Stomach (tissue), 9 donors: ENCODE data around the gene RNF130. TPM values are rescaled to one million over a fixed set of nuclear protein-coding genes. Genes with fewer than 3 reads are reported as not detected.

Experiments
- DNase-seq, 2 donors: peaks; one replicate each; pipeline versions ENCODE4 v3.0.0 to v3.0.0-alpha.2; 2013 to 2019
- H3K27ac ChIP-seq, 5 donors: fragments of 200-600 bp in 4 of 5; sonication (generic) in 4 of 5; one replicate each; pipeline ENCODE4 v1.5.1; 2013 to 2019; ENCODE audit warnings: mild to moderate bottlenecking in 1 of 5, moderate library complexity in 1 of 5
- H3K27me3 ChIP-seq, 3 donors: fragments of 200-600 bp; sonication (generic); one replicate each; pipeline ENCODE4 v1.5.1; 2017 to 2019; ENCODE audit warnings: mixed run types in 1 of 3
- H3K36me3 ChIP-seq, 4 donors: fragments of 200-600 bp; sonication (generic); 1 replicate in 3 of 4; 2 replicates in 1 of 4; pipeline ENCODE4 v1.5.1; 2016 to 2019
- H3K4me1 ChIP-seq, 4 donors: fragments of 200-600 bp; sonication (generic); one replicate each; pipeline ENCODE4 v1.5.1; 2016 to 2019
- H3K4me3 ChIP-seq, 4 donors: fragments of 200-600 bp; sonication (generic) in 3 of 4; one replicate each; pipeline ENCODE4 v1.5.1; 2016 to 2019; ENCODE audit warnings: mild to moderate bottlenecking in 1 of 4
- H3K9me3 ChIP-seq, 4 donors: fragments of 200-600 bp; sonication (generic); one replicate each; pipeline ENCODE4 v1.5.1; 2016 to 2019
- EP300 ChIP-seq: sonication (generic); formaldehyde crosslinking; IDR thresholded peaks from one replicate; pipeline ENCODE4 v1.6.1; 2017; ENCODE audit warnings: antibody characterized with exemption
- POLR2A ChIP-seq, 4 donors: fragments of 450-650 bp; IDR thresholded peaks; one replicate each; pipeline ENCODE4 v1.6.1; 2016; ENCODE audit warnings: antibody characterized with exemption in 4 of 4, control low read depth in 2 of 4, mild to moderate bottlenecking in 1 of 4, moderate library complexity in 1 of 4
- POLR2AphosphoS5 ChIP-seq, 3 donors: sonication (generic); formaldehyde crosslinking; IDR thresholded peaks; one replicate each; pipeline ENCODE4 v1.6.1; 2016; ENCODE audit warnings: antibody characterized with exemption in 3 of 3
- WGBS, 5 donors: extraction: QIAGEN DNeasy Blood & Tissue Kit in 3 of 5; methylation state at CpG; one replicate each; pipeline versions ENCODE4 v1.1.5 to v1.1.7; 2013 to 2018; 5-methylcytosine and 5-hydroxymethylcytosine counted together
- intact Hi-C: fragments of 100-400 bp; cut with DNase I; formaldehyde crosslinking; loops from one replicate; pipeline ENCODE4 v1.15.1; 2023; ENCODE audit warnings: low total_unique reads
- polyA plus RNA-seq, 3 donors: library from polyadenylated mRNA; stranded (reverse); fragments of 200-250 nt; gene quantifications; one replicate each; pipeline ENCODE4 v1.2.3, GENCODE V29; 2013
- total RNA-seq, 5 donors: library from RNA; depleted of rRNA; stranded (reverse); fragments of >200 nt; gene quantifications; one replicate each; pipeline versions ENCODE4 v1.1.0 to v1.2.3, GENCODE V29; 2014 to 2016
- TF ChIP-seq, protein P1 (sequence below), 7 experiments: fragments of 450-650 bp in 4 of 7; fragments of 200-600 bp in 3 of 7; sonication (generic) in 3 of 7; IDR thresholded peaks; one replicate each; pipeline ENCODE4 v1.5.1; 2016 to 2019; ENCODE audit warnings: antibody characterized with exemption in 7 of 7, control low read depth in 2 of 7, mild to moderate bottlenecking in 1 of 7
- donor health status: healthy with polysubstance abuse.
- donor health status: Bipolar disorder and iron deficiency.
- donor health status: healthy.

Gene RNF130
- total and polyA plus RNA-seq, 8 donors = 27.0 to 87.8 (median 56.1) TPM

DNA sequence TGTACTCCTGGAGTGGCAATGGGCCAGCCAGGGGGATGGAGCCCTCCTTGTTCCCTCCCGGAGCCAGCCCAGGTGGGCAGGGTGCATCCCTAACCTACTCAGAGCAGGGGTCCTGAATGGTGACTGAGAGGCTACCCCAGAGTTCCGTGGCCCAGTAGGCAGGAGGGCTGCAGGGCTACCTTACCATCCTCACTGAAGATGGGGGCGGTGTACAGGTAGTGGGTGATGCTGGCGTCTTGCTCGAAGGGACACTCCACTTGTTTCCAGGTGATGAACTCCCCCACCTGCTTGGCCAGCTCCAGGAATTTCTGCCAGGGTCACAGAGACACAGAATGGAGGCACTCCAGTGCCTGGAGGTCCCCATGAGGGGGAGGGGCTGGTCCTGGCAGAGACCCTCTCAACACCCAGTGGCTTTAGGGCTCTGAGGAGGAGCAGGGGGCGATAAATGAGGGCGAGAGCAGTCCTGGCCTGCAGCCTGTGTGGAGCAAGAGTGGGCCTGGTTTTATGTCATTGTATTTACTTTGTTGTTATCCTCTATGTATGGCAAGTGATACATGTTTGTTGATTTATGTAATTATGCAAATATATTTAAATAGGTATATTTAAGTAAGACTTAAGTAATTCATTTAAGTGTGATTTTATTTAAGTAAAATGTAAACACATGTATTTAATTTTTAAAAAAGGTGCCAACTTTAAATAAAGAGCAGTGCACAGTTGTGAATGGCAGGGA is 39.9 kb upstream of the RNF130 start:
- 78 to 87% (median 84%) methylated on average over 5 to 7 of the region's 7 CpGs for WGBS, 5 donors

GRCh38 chr5:180109920-180110319 is 38.4 kb upstream of the RNF130 start:
- intact Hi-C loops = no loop called here
- WGBS, 5 donors = 75 to 79% (median 77%) methylated on average over 5 to 9 of the region's 9 CpGs
- DNase-seq = no peak
- Histone ChIP-seq H3K27me3 (peaks cover 0 to 5% (median 0%) of the 10 kb centered on the region in 3 donors), H3K27ac (no peak overlapping the region), H3K9me3 (peaks cover 0 to 23% (median 18%) of the 10 kb centered on the region in 4 donors), H3K36me3 (no peaks in the 10 kb centered on the region), H3K4me3 (no peak overlapping the region), H3K4me1 (no peaks in the 10 kb centered on the region)
- TF ChIP-seq POLR2A (IDR thresholded peaks at IDR 0.05) = no peak
- no peak for TF ChIP-seq EP300
- TF ChIP-seq POLR2AphosphoS5 (IDR thresholded peaks at IDR 0.05) = no peak
- TF ChIP-seq, protein P1, sequence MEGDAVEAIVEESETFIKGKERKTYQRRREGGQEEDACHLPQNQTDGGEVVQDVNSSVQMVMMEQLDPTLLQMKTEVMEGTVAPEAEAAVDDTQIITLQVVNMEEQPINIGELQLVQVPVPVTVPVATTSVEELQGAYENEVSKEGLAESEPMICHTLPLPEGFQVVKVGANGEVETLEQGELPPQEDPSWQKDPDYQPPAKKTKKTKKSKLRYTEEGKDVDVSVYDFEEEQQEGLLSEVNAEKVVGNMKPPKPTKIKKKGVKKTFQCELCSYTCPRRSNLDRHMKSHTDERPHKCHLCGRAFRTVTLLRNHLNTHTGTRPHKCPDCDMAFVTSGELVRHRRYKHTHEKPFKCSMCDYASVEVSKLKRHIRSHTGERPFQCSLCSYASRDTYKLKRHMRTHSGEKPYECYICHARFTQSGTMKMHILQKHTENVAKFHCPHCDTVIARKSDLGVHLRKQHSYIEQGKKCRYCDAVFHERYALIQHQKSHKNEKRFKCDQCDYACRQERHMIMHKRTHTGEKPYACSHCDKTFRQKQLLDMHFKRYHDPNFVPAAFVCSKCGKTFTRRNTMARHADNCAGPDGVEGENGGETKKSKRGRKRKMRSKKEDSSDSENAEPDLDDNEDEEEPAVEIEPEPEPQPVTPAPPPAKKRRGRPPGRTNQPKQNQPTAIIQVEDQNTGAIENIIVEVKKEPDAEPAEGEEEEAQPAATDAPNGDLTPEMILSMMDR (IDR thresholded peaks at IDR 0.05) = no peak

More for the DNA sequence above, 39.9 kb upstream of the RNF130 start:
- no peaks in the 10 kb centered on the region for H3K36me3 ChIP-seq
- no peak for DNase-seq
- peaks cover 0 to 14% (median 13%) of the 10 kb centered on the region in 4 donors for H3K9me3 ChIP-seq
- intact Hi-C loops = no loop called here
- no peaks in the 10 kb centered on the region for H3K4me1 ChIP-seq
- no peak overlapping the region for H3K27ac ChIP-seq
- H3K27me3 ChIP-seq = peaks cover 0 to 5% (median 0%) of the 10 kb centered on the region in 3 donors
- H3K4me3 ChIP-seq = no peak overlapping the region
- TF ChIP-seq, protein P1 (IDR thresholded peaks at IDR 0.05) = no peak
- TF ChIP-seq POLR2A (IDR thresholded peaks at IDR 0.05) (no peak), EP300 (no peak), POLR2AphosphoS5 (IDR thresholded peaks at IDR 0.05) (no peak)

GRCh38 chr5:180107005-180107404 is 35.4 kb upstream of the RNF130 start:
- intact Hi-C loops = no loop called here
- no peaks in the 10 kb centered on the region for H3K4me1 ChIP-seq
- H3K4me3 ChIP-seq = no peak overlapping the region
- no peaks in the 10 kb centered on the region for H3K36me3 ChIP-seq
- peaks cover 0 to 23% (median 18%) of the 10 kb centered on the region in 4 donors for H3K9me3 ChIP-seq
- no peak for DNase-seq
- H3K27ac ChIP-seq = no peak overlapping the region
- WGBS, 5 donors = 89 to 98% (median 95%) methylated on average over 1 of the region's 1 CpG
- TF ChIP-seq EP300 (no peak), POLR2AphosphoS5 (IDR thresholded peaks at IDR 0.05) (no peak), POLR2A (IDR thresholded peaks at IDR 0.05) (no peak)
- TF ChIP-seq, protein P1 (IDR thresholded peaks at IDR 0.05) = no peak
- peaks cover 0 to under 1% (median 0%) of the 10 kb centered on the region in 3 donors for H3K27me3 ChIP-seq

DNA sequence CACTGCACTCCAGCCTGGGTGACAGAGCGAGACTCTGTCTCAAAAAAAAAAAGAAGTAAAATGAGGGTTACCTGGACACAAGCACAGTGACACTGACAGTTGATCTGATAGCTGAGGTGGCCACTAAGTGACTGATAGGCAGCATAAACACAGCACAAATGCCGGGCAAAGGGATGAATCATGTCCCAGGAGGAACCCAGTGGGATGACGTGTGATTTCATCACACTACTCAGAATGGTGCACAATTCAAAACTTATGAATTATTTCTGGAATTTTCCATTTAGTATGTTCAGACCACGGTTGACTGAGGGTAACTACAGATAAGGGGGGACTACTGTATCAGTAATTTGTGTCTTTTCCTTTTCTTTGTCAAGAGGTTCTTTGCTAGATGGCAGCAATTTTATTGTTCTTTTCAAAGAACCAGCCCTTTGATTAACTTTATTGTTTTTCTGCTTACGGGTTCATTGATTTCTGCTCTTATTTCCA is 34.3 kb upstream of the RNF130 start:
- TF ChIP-seq EP300 = no peak
- no peak for TF ChIP-seq POLR2A (IDR thresholded peaks at IDR 0.05)
- TF ChIP-seq POLR2AphosphoS5 (IDR thresholded peaks at IDR 0.05) = no peak
- TF ChIP-seq, protein P1 (IDR thresholded peaks at IDR 0.05) = no peak
- intact Hi-C loops = no loop called here

More for the DNA sequence above, 34.3 kb upstream of the RNF130 start:
- no peak for DNase-seq
- no peaks in the 10 kb centered on the region for H3K36me3 ChIP-seq
- H3K9me3 ChIP-seq = peaks cover 0 to 23% (median 18%) of the 10 kb centered on the region in 4 donors
- H3K4me1 ChIP-seq = no peaks in the 10 kb centered on the region
- no peak overlapping the region for H3K27ac ChIP-seq
- H3K4me3 ChIP-seq = no peak overlapping the region
- 75 to 81% (median 78%) methylated on average over 5 of the region's 5 CpGs for WGBS, 5 donors
- peaks cover 0 to 4% (median 0%) of the 10 kb centered on the region in 3 donors for H3K27me3 ChIP-seq
